GM12878 (cell line): ENCODE measurements around the gene FAM114A2. TPM values are rescaled to one million over a fixed set of nuclear protein-coding genes. Genes with fewer than 3 reads are reported as not detected.

ENCODE experiments used
- ATF2 ChIP-seq: IDR thresholded peaks from 2 replicates; pipeline ENCODE4 v1.6.1; 2012; ENCODE audit warnings: low read length, inconsistent platforms
- BHLHE40 ChIP-seq, 2 experiments: fragments of 450-650 bp in 1 of 2; IDR thresholded peaks; 2 replicates each; pipeline ENCODE4 v1.6.1; 2011 to 2017; ENCODE audit warnings: low read depth in 2 of 2, borderline replicate concordance in 1 of 2, improper control_type of control experiment in 1 of 2, low read length in 1 of 2, mild to moderate bottlenecking in 1 of 2
- CEBPB ChIP-seq, 2 experiments: fragments of 150-350 bp in 1 of 2; IDR thresholded peaks; 2 replicates each; pipeline ENCODE4 v1.6.1; 2012 to 2014; ENCODE audit warnings: low read depth in 2 of 2, low read length in 2 of 2, borderline replicate concordance in 1 of 2, inconsistent platforms in 1 of 2
- DPF2 ChIP-seq: fragments of 450-650 bp; IDR thresholded peaks from 2 replicates; pipeline ENCODE4 v1.6.1; 2017; ENCODE audit warnings: mild to moderate bottlenecking
- E4F1 ChIP-seq: fragments of 450-650 bp; IDR thresholded peaks from 2 replicates; pipeline ENCODE4 v1.6.1; 2018; ENCODE audit warnings: borderline replicate concordance, mild to moderate bottlenecking; ENCODE audit not compliant: partially characterized antibody
- EGR1 ChIP-seq, 2 experiments: IDR thresholded peaks; 1 replicate in 1 of 2; 2 replicates in 1 of 2; pipeline ENCODE4 v1.6.1; 2011 to 2012; ENCODE audit warnings: low read depth in 2 of 2, low read length in 2 of 2, borderline replicate concordance in 1 of 2, mild to moderate bottlenecking in 1 of 2, moderate library complexity in 1 of 2
- FOXM1 ChIP-seq: IDR thresholded peaks from 2 replicates; pipeline ENCODE4 v1.6.1; 2012; ENCODE audit warnings: low read depth, mild to moderate bottlenecking, inconsistent platforms, low read length, moderate library complexity
- HDGF ChIP-seq: fragments of 450-650 bp; IDR thresholded peaks from 2 replicates; pipeline ENCODE4 v1.6.1; 2016; ENCODE audit warnings: antibody characterized with exemption
- IKZF2 ChIP-seq, 2 experiments: fragments of 450-650 bp; IDR thresholded peaks; 2 replicates each; pipeline ENCODE4 v1.6.1; 2017; ENCODE audit warnings: mild to moderate bottlenecking in 2 of 2, moderate library complexity in 2 of 2
- IRF4 ChIP-seq: IDR thresholded peaks from 2 replicates; pipeline ENCODE4 v1.6.1; 2011; ENCODE audit warnings: low read depth, low read length
- MXI1 ChIP-seq: fragments of 150-350 bp; IDR thresholded peaks from 2 replicates; pipeline ENCODE4 v1.6.1; 2011; ENCODE audit warnings: low read depth, mild to moderate bottlenecking, inconsistent platforms, low read length, improper control_type of control experiment
- NRF1 ChIP-seq: conservative IDR thresholded peaks from 2 replicates; pipeline ENCODE4 v1.6.1; 2011; ENCODE audit warnings: mild to moderate bottlenecking, low read depth, low read length, improper control_type of control experiment
- PAX5 ChIP-seq: IDR thresholded peaks from 2 replicates; pipeline ENCODE4 v1.6.1; 2011; ENCODE audit warnings: low read depth, low read length, borderline replicate concordance
- PAX8 ChIP-seq: fragments of 450-650 bp; IDR thresholded peaks from 2 replicates; pipeline ENCODE4 v1.6.1; 2017; ENCODE audit warnings: mild to moderate bottlenecking, moderate library complexity
- RAD21 ChIP-seq: IDR thresholded peaks from 2 replicates; pipeline ENCODE4 v1.6.1; 2011; ENCODE audit warnings: mild to moderate bottlenecking, low read depth, low read length, moderate library complexity; ENCODE audit not compliant: insufficient read depth
- RFX5 ChIP-seq: IDR thresholded peaks from 2 replicates; pipeline ENCODE4 v1.6.1; 2011; ENCODE audit warnings: low read depth, low read length, improper control_type of control experiment
- SKIL ChIP-seq: fragments of 450-650 bp; IDR thresholded peaks from 2 replicates; pipeline ENCODE4 v1.6.1; 2017; ENCODE audit warnings: mild to moderate bottlenecking, low read depth, inconsistent platforms; ENCODE audit not compliant: poor library complexity, severe bottlenecking
- SREBF1 ChIP-seq: IDR thresholded peaks from 2 replicates; pipeline ENCODE4 v1.6.1; 2012; ENCODE audit warnings: mild to moderate bottlenecking, low read length
- STAT1 ChIP-seq: fragments of 450-650 bp; conservative IDR thresholded peaks from 2 replicates; pipeline ENCODE4 v1.6.1; 2014; ENCODE audit warnings: antibody characterized with exemption, mild to moderate bottlenecking
- STAT3 ChIP-seq: IDR thresholded peaks from 2 replicates; pipeline ENCODE4 v1.6.1; 2011; ENCODE audit warnings: low read depth, low read length, improper control_type of control experiment
- TAF1 ChIP-seq: IDR thresholded peaks from 2 replicates; pipeline ENCODE4 v1.6.1; 2011; ENCODE audit warnings: mild to moderate bottlenecking, low read depth, low read length, borderline replicate concordance
- TARDBP ChIP-seq: IDR thresholded peaks from 2 replicates; pipeline ENCODE4 v1.6.1; 2016; ENCODE audit warnings: borderline replicate concordance
- ZNF217 ChIP-seq: fragments of 450-650 bp; IDR thresholded peaks from 2 replicates; pipeline ENCODE4 v1.6.1; 2017; ENCODE audit warnings: antibody characterized with exemption, mild to moderate bottlenecking
- ZSCAN29 ChIP-seq: fragments of 450-650 bp; IDR thresholded peaks from 2 replicates; pipeline ENCODE4 v1.6.1; 2017; ENCODE audit warnings: mild to moderate bottlenecking, moderate library complexity
- polyA plus RNA-seq, 11 experiments: library from polyadenylated mRNA; depleted of rRNA in 4 of 11; unstranded in 6 of 11; stranded (reverse) in 5 of 11; fragments of >200 nt; fragmentation: Nextera tagmentation in 4 of 11; fragmentation: Illumina TruSeq in 1 of 11; extraction: Ambion mirVana in 4 of 11; extraction: Trizol in 1 of 11; gene quantifications; 1 replicate in 1 of 11; 2 replicates in 10 of 11; pipeline versions ENCODE4 v1.2.1 to v1.2.3, GENCODE V29; 2011 to 2016; ENCODE audit warnings: inconsistent platforms in 2 of 11, missing spikeins in 2 of 11, low read depth in 1 of 11
- total RNA-seq, 4 experiments: library from RNA; depleted of rRNA in 3 of 4; stranded (reverse); fragments of >200 nt in 3 of 4; fragmentation: Illumina TruSeq in 1 of 4; extraction: Trizol in 1 of 4; gene quantifications; 2 replicates each; pipeline versions ENCODE4 v1.2.1 to v1.2.3, GENCODE V29; 2013 to 2021

FAM114A2 gene
- total and polyA plus RNA-seq, 10 of the 15 experiments (the other 5 are each of a cell fraction or from before 2014, with no cell fraction given) = 16.8 to 32.8 (median 24.3) TPM

- TF ChIP-seq IKZF2 (IDR thresholded peaks at IDR 0.05) (peak; percentile 44 to 64), TARDBP (peak; percentile 85; the same call in 1 of the 2 replicates), RAD21 (no peak), BHLHE40 (IDR thresholded peaks at IDR 0.05; ENCODE audit: borderline replicate concordance in 1 of 2, low read depth in 2 of 2, low read length in 1 of 2) (peak; percentile 91 to 94), TAF1 (peak; percentile 80; the same call in 1 of the 2 replicates), NRF1 (no peak; the same call in 1 of the 2 replicates), ZNF217 (no peak), E4F1 (peak; percentile 61), SKIL (no peak), PAX5 (peak; percentile 58; the same call in 1 of the 2 replicates), IRF4 (no peak), DPF2 (peak; percentile 66; the same call in 1 of the 2 replicates), HDGF (peak; percentile 85), STAT3 (no peak), EGR1 (IDR thresholded peaks at IDR 0.05; ENCODE audit: borderline replicate concordance in 1 of 2, low read depth in 2 of 2, low read length in 2 of 2) (peak in 1 of 2 experiments; percentile 75; a peak in 2 of 3 replicates), ZSCAN29 (no peak), RFX5 (0 out of 2 replicates have a peak, but pooled peaks have one; percentile 55), STAT1 (no peak), CEBPB (IDR thresholded peaks at IDR 0.05; ENCODE audit: borderline replicate concordance in 1 of 2, low read depth in 2 of 2, low read length in 2 of 2) (no peak), FOXM1 (no peak), ATF2 (no peak), PAX8 (no peak), SREBF1 (peak; percentile 73), MXI1 (peak; percentile 87)
These were observed at the start of gene FAM114A2, which contains the start of gene MFAP3 (continued) for GRCh38 chr5:154038707-154039457.
